ENCODE results near the gene LMNA. TPM values are rescaled to one million over a fixed set of nuclear protein-coding genes. Genes with fewer than 3 reads are reported as not detected.

The LMNA gene
- total RNA-seq, 2 experiments from 2014 or later = 435 to 455 TPM

DNA sequence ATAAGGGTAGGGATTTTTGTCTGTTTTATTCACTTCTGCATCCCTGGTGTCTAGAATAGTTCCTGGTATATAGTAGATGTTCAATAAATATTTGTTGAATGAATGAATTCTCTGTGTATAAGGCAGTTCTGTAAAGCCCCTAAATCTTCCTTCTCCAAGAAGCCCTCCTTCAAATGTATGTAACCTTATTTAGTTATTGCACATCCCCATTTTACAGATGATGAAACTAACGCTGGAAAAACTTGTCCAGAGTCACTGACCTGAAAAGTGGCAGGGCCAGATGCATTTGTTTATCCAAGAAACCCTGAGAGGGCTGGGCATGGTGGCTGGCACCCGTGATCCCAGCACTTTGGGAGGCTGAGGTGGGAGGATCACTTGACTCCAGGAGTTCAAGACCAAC lies 4.3 kb upstream of the LMNA start:
- intact Hi-C loops (cut with DNase I, micrococcal nuclease) = no loop called here
- H3K36me3 ChIP-seq (ENCODE audit: insufficient read depth, low read length) = no peaks in the 10 kb centered on the region
- ATAC-seq (ENCODE audit: poor library complexity) (no peak), DNase-seq (no peak)
- TF ChIP-seq, protein P1, sequence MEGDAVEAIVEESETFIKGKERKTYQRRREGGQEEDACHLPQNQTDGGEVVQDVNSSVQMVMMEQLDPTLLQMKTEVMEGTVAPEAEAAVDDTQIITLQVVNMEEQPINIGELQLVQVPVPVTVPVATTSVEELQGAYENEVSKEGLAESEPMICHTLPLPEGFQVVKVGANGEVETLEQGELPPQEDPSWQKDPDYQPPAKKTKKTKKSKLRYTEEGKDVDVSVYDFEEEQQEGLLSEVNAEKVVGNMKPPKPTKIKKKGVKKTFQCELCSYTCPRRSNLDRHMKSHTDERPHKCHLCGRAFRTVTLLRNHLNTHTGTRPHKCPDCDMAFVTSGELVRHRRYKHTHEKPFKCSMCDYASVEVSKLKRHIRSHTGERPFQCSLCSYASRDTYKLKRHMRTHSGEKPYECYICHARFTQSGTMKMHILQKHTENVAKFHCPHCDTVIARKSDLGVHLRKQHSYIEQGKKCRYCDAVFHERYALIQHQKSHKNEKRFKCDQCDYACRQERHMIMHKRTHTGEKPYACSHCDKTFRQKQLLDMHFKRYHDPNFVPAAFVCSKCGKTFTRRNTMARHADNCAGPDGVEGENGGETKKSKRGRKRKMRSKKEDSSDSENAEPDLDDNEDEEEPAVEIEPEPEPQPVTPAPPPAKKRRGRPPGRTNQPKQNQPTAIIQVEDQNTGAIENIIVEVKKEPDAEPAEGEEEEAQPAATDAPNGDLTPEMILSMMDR (IDR thresholded peaks at IDR 0.05) = no peak
- peaks cover 37% of the 10 kb centered on the region for H3K4me1 Mint-ChIP-seq (ENCODE audit: low read depth)
- ChIA-PET CTCF (no interaction called here), POLR2A (no interaction called here)
- H3K36me3 Mint-ChIP-seq (ENCODE audit: low read depth) = peaks cover 15% of the 10 kb centered on the region
- peaks cover 31% of the 10 kb centered on the region for H3K27me3 Mint-ChIP-seq
- H3K4me3 Mint-ChIP-seq = no peak overlapping the region
- H3K27me3 ChIP-seq (ENCODE audit: control insufficient read depth in 1 of 2, insufficient read depth in 2 of 2, low read length in 2 of 2) = peaks cover 16 to 20% of the 10 kb centered on the region in 2 experiments
- H3K4me3 ChIP-seq (ENCODE audit: low read length) = no peak overlapping the region
- peak overlapping the region; percentile 51 for H3K27ac Mint-ChIP-seq
- no peaks in the 10 kb centered on the region for H3K9me3 ChIP-seq (ENCODE audit: control insufficient read depth in 1 of 2, insufficient read depth in 1 of 2, low read length in 2 of 2)
- H3K4me1 ChIP-seq (ENCODE audit: insufficient read depth, low read length) = peaks cover 42% of the 10 kb centered on the region
- no peak overlapping the region for H3K27ac ChIP-seq (ENCODE audit: low read depth in 1 of 2, low read length in 2 of 2)
- no peaks in the 10 kb centered on the region for H3K9me3 Mint-ChIP-seq

DNA sequence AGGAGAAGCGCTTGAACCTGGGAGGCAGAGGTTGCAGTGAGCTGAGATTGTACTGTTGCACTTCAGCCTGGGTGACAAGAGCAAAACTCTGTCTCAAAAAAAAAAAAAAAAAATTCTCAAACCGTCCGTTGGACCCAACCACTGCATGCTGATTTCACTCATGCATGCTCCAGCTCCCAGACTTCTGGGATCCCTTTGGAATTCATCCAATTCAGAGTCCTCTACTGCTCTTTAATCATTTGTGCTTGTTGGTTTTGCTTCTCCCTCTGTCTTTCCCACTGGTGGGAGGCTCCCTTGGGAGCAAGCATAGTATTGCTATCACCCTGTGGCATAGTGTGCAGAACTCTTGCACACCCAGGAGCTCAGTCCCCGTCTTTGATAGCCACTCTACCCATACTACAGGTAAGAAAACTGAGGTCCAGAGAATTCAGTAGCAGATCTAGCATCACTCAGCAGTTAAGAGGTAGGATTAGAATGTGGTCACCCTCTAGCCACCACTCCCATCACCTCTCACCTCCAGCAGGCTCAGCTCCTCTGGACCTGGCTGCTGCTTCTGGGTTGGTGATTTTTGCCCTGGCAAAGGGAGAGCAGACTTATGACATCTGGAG lies 3.1 kb upstream of the LMNA start:
- no peak overlapping the region for H3K27ac ChIP-seq (ENCODE audit: low read depth in 1 of 2, low read length in 2 of 2)
- peaks cover 43% of the 10 kb centered on the region for H3K4me1 ChIP-seq (ENCODE audit: insufficient read depth, low read length)
- H3K27me3 ChIP-seq (ENCODE audit: control insufficient read depth in 1 of 2, insufficient read depth in 2 of 2, low read length in 2 of 2) = peaks cover 24 to 28% of the 10 kb centered on the region in 2 experiments
- Mint-ChIP-seq H3K9me3 (no peaks in the 10 kb centered on the region), H3K4me1 (ENCODE audit: low read depth) (peaks cover 34% of the 10 kb centered on the region), H3K4me3 (no peak overlapping the region), H3K27ac (no peak overlapping the region), H3K36me3 (ENCODE audit: low read depth) (peaks cover 14% of the 10 kb centered on the region), H3K27me3 (peaks cover 42% of the 10 kb centered on the region)
- H3K36me3 ChIP-seq (ENCODE audit: insufficient read depth, low read length) = no peaks in the 10 kb centered on the region
- TF ChIP-seq, protein P1 (IDR thresholded peaks at IDR 0.05) = no peak
- intact Hi-C loops (cut with DNase I, micrococcal nuclease) = no loop called here
- no peak overlapping the region for H3K4me3 ChIP-seq (ENCODE audit: low read length)
- CTCF ChIA-PET = interaction anchor here (0.9 to 2.0 kb wide), 3 partner anchors 14 to 20 kb away, joined by 4 to 12 read pairs (median 5); no protein-coding TSS in a partner anchor
- peaks cover 0 to 4% of the 10 kb centered on the region in 2 experiments for H3K9me3 ChIP-seq (ENCODE audit: control insufficient read depth in 1 of 2, insufficient read depth in 1 of 2, low read length in 2 of 2)
- ATAC-seq (ENCODE audit: poor library complexity) (no peak), DNase-seq (no peak)
- POLR2A ChIA-PET = interaction anchor here (0.6 kb wide), 1 partner anchor 49 kb away, joined by 3 read pairs; no protein-coding TSS in a partner anchor

DNA sequence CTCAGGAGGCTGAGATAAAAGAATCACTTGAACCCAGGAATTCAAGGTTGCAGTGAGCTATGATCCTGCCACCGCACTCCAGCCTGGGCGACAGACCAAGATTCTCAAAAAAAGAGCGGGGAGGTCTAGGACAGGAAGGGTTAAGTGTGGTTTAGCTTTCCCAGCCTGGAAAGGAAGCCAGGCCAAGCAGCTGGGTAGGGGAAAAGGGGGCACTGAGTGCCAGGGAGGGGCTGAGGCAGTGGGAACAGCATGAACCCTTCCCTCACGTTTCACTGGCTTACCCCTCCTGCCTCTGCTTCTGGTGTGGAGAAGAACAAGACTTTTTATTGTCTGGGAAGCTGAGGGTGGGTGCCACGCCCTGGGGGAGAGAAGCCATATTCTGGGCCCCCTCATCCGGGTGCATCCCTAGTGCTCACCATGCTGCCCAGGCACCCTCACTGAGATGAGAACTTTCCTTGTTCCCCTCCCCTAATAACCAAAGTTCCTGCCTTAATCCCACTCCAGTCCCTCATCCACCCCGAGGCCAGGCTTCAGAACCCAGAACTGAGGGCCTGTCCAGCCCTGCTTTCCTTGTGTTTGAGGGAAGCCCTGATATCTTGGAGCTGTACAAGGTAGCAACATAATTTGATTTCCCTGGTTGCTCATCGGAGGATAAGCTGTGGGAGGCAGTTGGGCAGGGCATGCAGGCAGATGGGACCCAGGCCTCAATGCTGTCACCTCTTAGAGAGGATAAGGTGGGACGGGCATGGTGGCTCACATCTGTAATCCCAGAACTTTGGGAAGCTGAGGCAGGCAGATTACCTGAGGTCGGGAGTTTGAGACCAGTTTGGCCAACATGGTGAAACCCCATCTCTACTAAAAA lies 2.0 kb upstream of the LMNA start:
- H3K9me3 Mint-ChIP-seq = no peaks in the 10 kb centered on the region
- peaks cover 41% of the 10 kb centered on the region for H3K4me1 ChIP-seq (ENCODE audit: insufficient read depth, low read length)
- peaks cover 26% of the 10 kb centered on the region for H3K4me1 Mint-ChIP-seq (ENCODE audit: low read depth)
- H3K4me3 Mint-ChIP-seq = no peak overlapping the region
- H3K27me3 ChIP-seq (ENCODE audit: control insufficient read depth in 1 of 2, insufficient read depth in 2 of 2, low read length in 2 of 2) = peaks cover 24 to 28% of the 10 kb centered on the region in 2 experiments
- CTCF ChIA-PET = interaction anchor here (0.9 to 2.0 kb wide), 5 partner anchors 13 to 113 kb away, joined by 3 to 12 read pairs (median 4); no protein-coding TSS in a partner anchor
- peak overlapping the region; percentile 42 for H3K27ac Mint-ChIP-seq
- ATAC-seq (ENCODE audit: poor library complexity) (no peak), DNase-seq (no peak)
- H3K4me3 ChIP-seq (ENCODE audit: low read length) = no peak overlapping the region
- H3K27ac ChIP-seq (ENCODE audit: low read depth in 1 of 2, low read length in 2 of 2) = no peak overlapping the region
- POLR2A ChIA-PET = no interaction called here
- H3K36me3 ChIP-seq (ENCODE audit: insufficient read depth, low read length) = no peaks in the 10 kb centered on the region
- intact Hi-C loops (cut with DNase I, micrococcal nuclease) = no loop called here
- peaks cover 14% of the 10 kb centered on the region for H3K36me3 Mint-ChIP-seq (ENCODE audit: low read depth)
- peaks cover 0 to 4% of the 10 kb centered on the region in 2 experiments for H3K9me3 ChIP-seq (ENCODE audit: control insufficient read depth in 1 of 2, insufficient read depth in 1 of 2, low read length in 2 of 2)
- TF ChIP-seq, protein P1 (IDR thresholded peaks at IDR 0.05) = no peak
- peaks cover 46% of the 10 kb centered on the region for H3K27me3 Mint-ChIP-seq

Measured in CD4-positive, alpha-beta T cell (primary cell).